Measurements from ENCODE around the gene LHFPL2. TPM values are rescaled to one million over a fixed set of nuclear protein-coding genes. Genes with fewer than 3 reads are reported as not detected.

LHFPL2 gene
- total and polyA plus RNA-seq, 2 experiments from 2014 or later = 10.6 to 50.8 TPM

DNA sequence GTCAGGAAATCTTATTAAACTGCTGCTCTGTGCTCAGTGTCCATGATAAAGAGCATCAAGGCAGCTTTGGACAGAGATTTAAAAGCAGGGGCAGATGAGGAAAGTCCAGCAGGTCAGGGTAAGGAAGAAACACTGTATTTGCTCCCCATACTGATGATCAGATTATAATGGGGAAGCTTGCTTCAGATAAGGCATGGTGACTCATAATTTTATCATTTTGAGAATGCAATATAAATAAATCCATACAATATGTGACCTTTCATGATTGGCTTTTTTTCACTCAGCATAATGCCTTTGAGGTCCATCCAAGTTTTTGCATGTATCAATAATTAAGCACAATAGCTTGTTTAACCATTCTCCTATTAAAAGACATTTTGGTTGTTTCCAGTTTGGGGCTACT is 48.1 kb upstream of the LHFPL2 start:
- H3K36me3 ChIP-seq (ENCODE audit: insufficient read depth) = 0 out of 2 replicates have a peak, but pooled peaks cover 3% of the 10 kb centered on the region
- DNase-seq (ENCODE audit: low spot score) (no peak), ATAC-seq (no peak)
- no peak overlapping the region for H3K4me3 ChIP-seq
- Mint-ChIP-seq H3K4me1 (peaks cover 5% of the 10 kb centered on the region; the same call in 2 of the 3 replicates), H3K36me3 (ENCODE audit: low read depth) (peaks cover 18% of the 10 kb centered on the region), H3K27me3 (ENCODE audit: insufficient read depth, low read depth, poor library complexity) (peaks cover 3% of the 10 kb centered on the region), H3K9me3 (peaks cover 29% of the 10 kb centered on the region), H3K27ac (no peak overlapping the region), H3K4me3 (no peak overlapping the region)
- H3K9me2 ChIP-seq (ENCODE audit: insufficient read depth) = no peaks in the 10 kb centered on the region
- no peak overlapping the region for H3K4me2 ChIP-seq
- no peak for TF ChIP-seq ZNF462 (CRISPR knock-in tag; IDR thresholded peaks at IDR 0.05)
- no peak for TF ChIP-seq ZNF114 (CRISPR knock-in tag; IDR thresholded peaks at IDR 0.05)
- TF ChIP-seq JUNB (IDR thresholded peaks at IDR 0.05; ENCODE audit: unreplicated experiment) = no peak
- TF ChIP-seq, protein P1, sequence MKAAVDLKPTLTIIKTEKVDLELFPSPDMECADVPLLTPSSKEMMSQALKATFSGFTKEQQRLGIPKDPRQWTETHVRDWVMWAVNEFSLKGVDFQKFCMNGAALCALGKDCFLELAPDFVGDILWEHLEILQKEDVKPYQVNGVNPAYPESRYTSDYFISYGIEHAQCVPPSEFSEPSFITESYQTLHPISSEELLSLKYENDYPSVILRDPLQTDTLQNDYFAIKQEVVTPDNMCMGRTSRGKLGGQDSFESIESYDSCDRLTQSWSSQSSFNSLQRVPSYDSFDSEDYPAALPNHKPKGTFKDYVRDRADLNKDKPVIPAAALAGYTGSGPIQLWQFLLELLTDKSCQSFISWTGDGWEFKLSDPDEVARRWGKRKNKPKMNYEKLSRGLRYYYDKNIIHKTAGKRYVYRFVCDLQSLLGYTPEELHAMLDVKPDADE (IDR thresholded peaks at IDR 0.05) = no peak
- no peak for TF ChIP-seq STAT1 (IDR thresholded peaks at IDR 0.05; ENCODE audit: unreplicated experiment)
- no peak for TF ChIP-seq EZH2 (IDR thresholded peaks at IDR 0.05; ENCODE audit: low read depth, unreplicated experiment)
- TF ChIP-seq CREB1 (CRISPR knock-in tag; IDR thresholded peaks at IDR 0.05; ENCODE audit: low read depth) = no peak
- no peak for TF ChIP-seq REST (IDR thresholded peaks at IDR 0.05; ENCODE audit: unreplicated experiment)
- TF ChIP-seq ZNF331 (CRISPR knock-in tag; IDR thresholded peaks at IDR 0.05; ENCODE audit: low read depth) = no peak
- TF ChIP-seq EZH2phosphoT487 (IDR thresholded peaks at IDR 0.05; ENCODE audit: unreplicated experiment) = no peak
- no peak for TF ChIP-seq NANOG (IDR thresholded peaks at IDR 0.05; ENCODE audit: borderline replicate concordance)
- no peak for TF ChIP-seq POLR2AphosphoS5 (IDR thresholded peaks at IDR 0.05; ENCODE audit: low read depth)
- no peak for TF ChIP-seq CTCF (conservative IDR thresholded peaks at IDR 0.05; ENCODE audit: low read depth in 2 of 2)
- H3K27ac ChIP-seq (ENCODE audit: low read depth) = no peak overlapping the region
- no peaks in the 10 kb centered on the region for H3F3A ChIP-seq (replicated peaks; ENCODE audit: low read depth)
- no peaks in the 10 kb centered on the region for H3K27me3 ChIP-seq (ENCODE audit: insufficient read depth)
- H2AFZ ChIP-seq = no peak overlapping the region
- peaks cover 1% of the 10 kb centered on the region; the same call in 1 of the 2 replicates for H3K4me1 ChIP-seq (ENCODE audit: insufficient read depth)
- no peaks in the 10 kb centered on the region for H4K20me1 ChIP-seq (replicated peaks; ENCODE audit: insufficient read depth)
- H3K79me2 ChIP-seq (replicated peaks; ENCODE audit: insufficient read depth) = no peaks in the 10 kb centered on the region
